HepG2 (cell line): ENCODE results near the gene DLG4. TPM values are rescaled to one million over a fixed set of nuclear protein-coding genes. Genes with fewer than 3 reads are reported as not detected.

Experiments used
- ATAC-seq: fragments of 200-7000 bp; cut with Tn5 transposase; 3 replicates; pipeline ENCODE4 v1.9.1; 2020; ENCODE audit warnings: mild to moderate bottlenecking, moderate library complexity
- BruUV-seq: library from RNA; stranded (reverse); fragments of 400-500 nt; replicated peaks from 2 replicates; lab custom pipeline; 2021; lab: Mats Ljungman, UMichigan
- CTCF ChIA-PET: fragments of 300-600 bp; formaldehyde crosslinking; extraction: SDS; loops from one replicate; lab custom pipeline; 2021; ENCODE audit warnings: low total read pairs, inconsistent platforms, low intra/inter-chr PET ratio; lab: Yijun Ruan, JAX
- POLR2A ChIA-PET: fragments of 350-600 bp; sonication (Branson Sonifier 250); formaldehyde crosslinking; loops from one replicate; lab custom pipeline; 2020; ENCODE audit warnings: antibody characterized with exemption, inconsistent platforms; lab: Yijun Ruan, JAX
- DNase-seq: peaks from one replicate; pipeline ENCODE4 v3.0.0-alpha.2; 2015; ENCODE audit warnings: low spot score
- FAIRE-seq: peaks from 3 replicates; lab custom pipeline; 2011; peaks lifted over from hg19 to GRCh38; lab: Jason Lieb, UNC
- H2AFZ ChIP-seq: one replicate; pipeline ENCODE4 v1.6.1; 2011; ENCODE audit warnings: low read length, inconsistent platforms
- H3K27ac ChIP-seq: fragments of 300-600 bp; 3 replicates; pipeline ENCODE4 v1.8.0; 2011; ENCODE audit warnings: mixed run types, mild to moderate bottlenecking, mixed read lengths, low read length, inconsistent platforms; ENCODE audit not compliant: insufficient read depth; ENCODE audit errors: extremely low read length
- H3K27me3 ChIP-seq, 2 experiments: fragments of 200-600 bp in 1 of 2; 2 replicates in 1 of 2; 3 replicates in 1 of 2; pipeline versions ENCODE4 v1.6.0 to v1.8.0; 2011; ENCODE audit warnings: low read length in 2 of 2, mild to moderate bottlenecking in 2 of 2, moderate library complexity in 2 of 2, inconsistent platforms in 1 of 2; ENCODE audit not compliant: insufficient read depth in 2 of 2, control insufficient read depth in 1 of 2
- H3K36me3 ChIP-seq, 2 experiments: fragments of 200-600 bp in 1 of 2; replicated peaks in 1 of 2; 2 replicates in 1 of 2; 3 replicates in 1 of 2; pipeline versions ENCODE4 v1.5.1 to v1.8.0; 2011; ENCODE audit warnings: low read length in 2 of 2, inconsistent platforms in 1 of 2; ENCODE audit not compliant: insufficient read depth in 2 of 2, control insufficient read depth in 1 of 2
- H3K4me1 ChIP-seq: 2 replicates; pipeline ENCODE4 v1.5.1; 2012; ENCODE audit warnings: low read length, inconsistent platforms; ENCODE audit not compliant: insufficient read depth
- H3K4me2 ChIP-seq: 2 replicates; pipeline ENCODE4 v1.6.0; 2011; ENCODE audit warnings: low read depth, low read length, inconsistent platforms
- H3K4me3 ChIP-seq, 3 experiments: fragments of 200-600 bp in 1 of 3; sonication (generic), shearing (Covaris generic) in 1 of 3; replicated peaks in 1 of 3; 2 replicates each; pipeline ENCODE4 v1.5.1; 2011 to 2016; ENCODE audit warnings: low read length in 3 of 3, inconsistent platforms in 2 of 3, low read depth in 2 of 3, mild to moderate bottlenecking in 2 of 3, control low read depth in 1 of 3, mixed read lengths in 1 of 3; ENCODE audit not compliant: insufficient read depth in 1 of 3
- H3K79me2 ChIP-seq: one replicate; pipeline ENCODE4 v1.6.1; 2011; ENCODE audit warnings: low read length, inconsistent platforms; ENCODE audit not compliant: insufficient read depth
- H3K9ac ChIP-seq: 2 replicates; pipeline ENCODE4 v1.6.0; 2011; ENCODE audit warnings: mild to moderate bottlenecking, low read depth, low read length, inconsistent platforms; ENCODE audit not compliant: insufficient read depth
- H3K9me3 ChIP-seq: 2 replicates; pipeline ENCODE4 v1.5.1; 2012; ENCODE audit warnings: mild to moderate bottlenecking, low read length
- H4K20me1 ChIP-seq: 2 replicates; pipeline ENCODE4 v1.6.0; 2011; ENCODE audit warnings: inconsistent platforms, mild to moderate bottlenecking, low read length, moderate library complexity; ENCODE audit not compliant: insufficient read depth
- GABPA ChIP-seq, 2 experiments: IDR thresholded peaks; 2 replicates each; pipeline ENCODE4 v1.6.1; 2011 to 2016; ENCODE audit warnings: low read depth in 2 of 2, low read length in 1 of 2, missing biosample characterization in 1 of 2, missing genetic modification characterization in 1 of 2
- SIN3A ChIP-seq: IDR thresholded peaks from 2 replicates; pipeline ENCODE4 v1.6.1; 2011; ENCODE audit warnings: low read depth, mild to moderate bottlenecking, control low read depth, low read length, borderline replicate concordance
- ZNF264 ChIP-seq: sonication (generic); formaldehyde crosslinking; IDR thresholded peaks from 2 replicates; pipeline ENCODE4 v1.4.0; 2020; ENCODE audit warnings: missing genetic modification reagents
- WGBS: methylation state at CpG from one replicate; pipeline ENCODE4 v1.1.6; 2017; ENCODE audit warnings: low lambda C conversion rate; 5-methylcytosine and 5-hydroxymethylcytosine counted together
- in situ Hi-C: cut with HindIII; loops from 2 replicates; pipeline ENCODE4 v1.10.0; 2017; ENCODE audit warnings: low pct_unique_long_range_greater_than_20kb; ENCODE audit not compliant: extremely low pct_ligation_motif_present
- intact Hi-C: fragments of 100-400 bp; cut with micrococcal nuclease; formaldehyde crosslinking; loops from one replicate; pipeline ENCODE4 v1.10.0; 2022; ENCODE audit not compliant: unreplicated experiment
- polyA plus RNA-seq, 8 experiments: library from polyadenylated mRNA; depleted of rRNA in 3 of 8; stranded (reverse) in 7 of 8; unstranded in 1 of 8; fragments of >200 nt; fragmentation: Illumina TruSeq in 4 of 8; extraction: Trizol in 4 of 8; gene quantifications; 2 replicates each; pipeline versions ENCODE4 v1.2.1 to v1.2.3, GENCODE V29; 2011 to 2016; ENCODE audit warnings: low read depth in 4 of 8, missing spikeins in 1 of 8, mixed read lengths in 1 of 8; ENCODE audit not compliant: insufficient read depth in 1 of 8
- total RNA-seq, 5 experiments: library from RNA; depleted of rRNA; stranded (reverse); fragments of >200 nt; fragmentation: Illumina TruSeq; extraction: Trizol; gene quantifications; 2 replicates each; pipeline ENCODE4 v1.2.3, GENCODE V29; 2016; ENCODE audit warnings: low read depth in 1 of 5
- TF ChIP-seq, protein P1 (sequence below): IDR thresholded peaks from 2 replicates; pipeline ENCODE4 v1.6.1; 2012; ENCODE audit warnings: low read depth, low read length, improper control_type of control experiment

The DLG4 gene
- total and polyA plus RNA-seq, 2 of the 13 experiments (the other 11 are each of a cell fraction or from before 2014, with no cell fraction given) = 0.71 to 4.3 TPM

DNA sequence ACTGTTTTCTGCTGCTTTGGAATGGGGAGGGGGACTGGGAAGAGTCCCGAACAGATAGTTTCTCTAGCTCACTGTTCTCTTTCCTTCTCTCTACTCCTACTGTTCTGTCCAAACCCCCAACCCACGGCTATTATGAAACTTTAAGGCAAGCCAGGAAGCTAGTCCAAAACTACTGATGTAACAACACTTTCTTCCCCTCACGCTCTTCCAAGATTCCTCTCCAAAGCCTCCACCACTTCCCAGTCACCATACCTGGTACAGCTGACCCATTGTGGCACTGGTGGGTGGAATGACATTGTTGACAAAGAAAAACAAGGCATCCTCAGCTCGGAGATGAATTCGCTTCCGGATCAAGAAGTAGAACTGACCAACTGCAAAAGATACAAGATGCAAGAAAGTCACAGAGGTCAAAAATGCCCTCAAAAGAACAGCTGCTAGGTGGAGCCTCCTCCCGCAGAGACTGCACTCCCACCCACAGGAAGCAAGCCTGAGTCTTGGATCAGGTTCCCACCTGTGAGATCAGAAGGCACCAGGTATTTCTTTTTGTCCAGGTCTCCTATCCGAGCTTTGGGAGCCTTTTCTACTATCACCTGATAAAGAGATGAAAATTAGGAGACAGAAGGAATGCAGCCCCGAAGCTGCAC is 21.6 kb upstream of the DLG4 start:
- peak; percentile 15 for FAIRE-seq
- WGBS = 27% methylated on average over 9 of the region's 9 CpGs
- POLR2A ChIA-PET = interaction anchor here (0.7 to 4.3 kb wide), 13 partner anchors 10 to 205 kb away, joined by 3 to 35 read pairs (median 5); partner anchors contain the start of genes ACADVL, ASGR1, ASGR2 and CTDNEP1
- intact Hi-C loops = loop anchor here (5.0 kb wide), 1 partner anchor 41 kb away; the partner anchor contains the start of gene SLC2A4
- H3K4me3 ChIP-seq = peak overlapping the region; percentile 61 to 85 (median 68)
- 0 out of 2 replicates have a peak, but pooled peaks cover 2% of the 10 kb centered on the region for H4K20me1 ChIP-seq
- peak overlapping the region; percentile 86 for H3K27ac ChIP-seq
- no peak overlapping the region for H2AFZ ChIP-seq
- H3K36me3 ChIP-seq = peaks cover 11 to 27% of the 10 kb centered on the region in 2 experiments
- no peak for ATAC-seq
- H3K79me2 ChIP-seq = peaks cover 42% of the 10 kb centered on the region
- in situ Hi-C loops = no loop called here
- H3K9me3 ChIP-seq = no peaks in the 10 kb centered on the region
- CTCF ChIA-PET = no interaction called here
- DNase-seq = no peak
- no peaks in the 10 kb centered on the region; a peak in 1 of 5 replicates for H3K27me3 ChIP-seq
- TF ChIP-seq, protein P1, sequence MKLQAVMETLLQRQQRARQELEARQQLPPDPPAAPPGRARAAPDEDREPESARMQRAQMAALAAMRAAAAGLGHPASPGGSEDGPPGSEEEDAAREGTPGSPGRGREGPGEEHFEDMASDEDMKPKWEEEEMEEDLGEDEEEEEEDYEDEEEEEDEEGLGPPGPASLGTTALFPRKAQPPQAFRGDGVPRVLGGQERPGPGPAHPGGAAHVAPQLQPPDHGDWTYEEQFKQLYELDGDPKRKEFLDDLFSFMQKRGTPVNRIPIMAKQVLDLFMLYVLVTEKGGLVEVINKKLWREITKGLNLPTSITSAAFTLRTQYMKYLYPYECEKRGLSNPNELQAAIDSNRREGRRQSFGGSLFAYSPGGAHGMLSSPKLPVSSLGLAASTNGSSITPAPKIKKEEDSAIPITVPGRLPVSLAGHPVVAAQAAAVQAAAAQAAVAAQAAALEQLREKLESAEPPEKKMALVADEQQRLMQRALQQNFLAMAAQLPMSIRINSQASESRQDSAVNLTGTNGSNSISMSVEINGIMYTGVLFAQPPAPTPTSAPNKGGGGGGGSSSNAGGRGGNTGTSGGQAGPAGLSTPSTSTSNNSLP = no peak
- TF ChIP-seq GABPA (IDR thresholded peaks at IDR 0.05; ENCODE audit: low read depth, low read length) (no peak), GABPA (CRISPR knock-in tag; IDR thresholded peaks at IDR 0.05; ENCODE audit: low read depth) (peak; percentile 48; the same call in 1 of the 2 replicates), SIN3A (0 out of 2 replicates have a peak, but pooled peaks have one; percentile 11), ZNF264 (CRISPR knock-in tag) (0 out of 2 replicates have a peak, but pooled peaks have one; percentile 21)
- H3K9ac ChIP-seq = peak overlapping the region; percentile 92
- peaks cover 37% of the 10 kb centered on the region for H3K4me1 ChIP-seq
- peak overlapping the region; percentile 97 for H3K4me2 ChIP-seq
- BruUV-seq = TSS peak; percentile 68
